Ovary (tissue), 9 donors: ENCODE results near the gene ACSL6. TPM values are rescaled to one million over a fixed set of nuclear protein-coding genes. Genes with fewer than 3 reads are reported as not detected.

ENCODE experiments used
- DNase-seq, 5 donors: peaks; one replicate each; pipeline ENCODE4 v3.0.0-alpha.2; 2019 to 2020
- H3K27ac ChIP-seq, 2 donors: fragments of 200-600 bp; one replicate each; pipeline versions ENCODE4 v1.5.1 to v1.8.0; 2019 to 2022
- H3K27me3 ChIP-seq: fragments of 200-600 bp; one replicate; pipeline ENCODE4 v1.8.0; 2022
- H3K36me3 ChIP-seq: fragments of 200-600 bp; sonication (generic); one replicate; pipeline ENCODE4 v1.5.1; 2019
- H3K4me1 ChIP-seq: one replicate; pipeline ENCODE4 v1.8.1; 2013; ENCODE audit warnings: mild to moderate bottlenecking, moderate library complexity; ENCODE audit not compliant: insufficient read depth
- H3K4me3 ChIP-seq: fragments of 200-600 bp; sonication (generic); one replicate; pipeline ENCODE4 v1.5.1; 2017
- H3K9me3 ChIP-seq, 2 donors: fragments of 200-600 bp in 1 of 2; sonication (generic) in 1 of 2; one replicate each; pipeline versions ENCODE4 v1.5.1 to v1.8.1; 2013 to 2019; ENCODE audit warnings: mild to moderate bottlenecking in 1 of 2, moderate library complexity in 1 of 2
- CTCF ChIP-seq, 3 donors: fragments of 450-650 bp in 2 of 3; fragments of 200-600 bp in 1 of 3; IDR thresholded peaks; one replicate each; pipeline versions ENCODE4 v1.5.1 to v1.8.0; 2016 to 2022; ENCODE audit warnings: antibody characterized with exemption in 3 of 3, mild to moderate bottlenecking in 1 of 3
- EP300 ChIP-seq: sonication (generic); formaldehyde crosslinking; IDR thresholded peaks from one replicate; pipeline ENCODE4 v1.6.1; 2017; ENCODE audit warnings: antibody characterized with exemption
- POLR2A ChIP-seq: fragments of 450-650 bp; IDR thresholded peaks from one replicate; pipeline ENCODE4 v1.6.1; 2017; ENCODE audit warnings: antibody characterized with exemption, mild to moderate bottlenecking, moderate library complexity
- WGBS, 3 donors: extraction: QIAGEN DNeasy Blood & Tissue Kit in 1 of 3; methylation state at CpG; one replicate each; pipeline versions ENCODE4 v1.1.5 to v1.1.7; 2013 to 2017; 5-methylcytosine and 5-hydroxymethylcytosine counted together
- intact Hi-C, 4 donors: fragments of 100-400 bp; cut with DNase I; formaldehyde crosslinking; loops; one replicate each; pipeline versions ENCODE4 v1.11.0 to v1.15.1; 2022 to 2023
- polyA plus RNA-seq, 2 donors: library from polyadenylated mRNA; stranded (reverse); fragments of 200-250 nt in 1 of 2; fragments of 350-450 nt in 1 of 2; fragmentation: Illumina TruSeq in 1 of 2; extraction: RNeasy Lipid Tissue Mini Kit (QIAGEN cat#74804) in 1 of 2; gene quantifications; one replicate each; pipeline ENCODE4 v1.2.3, GENCODE V29; 2013 to 2014
- total RNA-seq, 7 donors: library from RNA; depleted of rRNA in 2 of 7; stranded (reverse); fragments of >200 nt in 2 of 7; fragmentation: NEBNext Ultra II Directional in 3 of 7; extraction: Animal tissue kit (Norgen Biotek cat#: 25700) in 3 of 7; gene quantifications; one replicate each; pipeline versions ENCODE4 v1.1.0 to v1.2.4, GENCODE V29; 2016 to 2023
- donor health status: DM: no; HTN: no; CAD: no; lungs with moderate emphysema.
- donor health status: DM: no; HTN: no; CAD: no.
- donor health status: Bipolar disorder and iron deficiency.
- donor health status: DM: yes; HTN: yes; CAD: no.
- donor health status: DM: no; HTN: no; CAD: no.
- donor health status: DM: yes; HTN: yes; CAD: no.

ACSL6 gene
- total and polyA plus RNA-seq, 9 donors: 0.07 to 0.65 (median 0.22) TPM; not detected in 1

GRCh38 chr5:131987251-131987650, 24.2 kb downstream of the ACSL6 start:
- Histone ChIP-seq H3K36me3 (no peaks in the 10 kb centered on the region), H3K27ac (no peak overlapping the region), H3K4me1 (no peaks in the 10 kb centered on the region), H3K4me3 (no peak overlapping the region), H3K9me3 (no peaks in the 10 kb centered on the region), H3K27me3 (no peaks in the 10 kb centered on the region)
- TF ChIP-seq CTCF (IDR thresholded peaks at IDR 0.05) (no peak), EP300 (no peak), POLR2A (no peak)
- DNase-seq: no peak
- 84 to 94% (median 84%) methylated on average over 3 of the region's 3 CpGs for WGBS, 3 donors
- intact Hi-C loops: no loop called here

- Histone ChIP-seq H3K27ac (no peak overlapping the region), H3K9me3 (no peaks in the 10 kb centered on the region), H3K4me3 (no peak overlapping the region), H3K27me3 (no peaks in the 10 kb centered on the region), H3K36me3 (no peaks in the 10 kb centered on the region), H3K4me1 (no peaks in the 10 kb centered on the region)
- intact Hi-C loops: no loop called here
- no peak for TF ChIP-seq EP300
- no peak for TF ChIP-seq CTCF (IDR thresholded peaks at IDR 0.05)
- no peak for TF ChIP-seq POLR2A
- DNase-seq: no peak
- WGBS, 3 donors: 86 to 91% (median 90%) methylated on average over 8 of the region's 8 CpGs
These were observed 25.1 kb downstream of the ACSL6 start for GRCh38 chr5:131986161-131986912.

- intact Hi-C loops: no loop called here
- no peaks in the 10 kb centered on the region for H3K27me3 ChIP-seq
- 88 to 97% (median 90%) methylated on average over 8 of the region's 8 CpGs for WGBS, 3 donors
These were observed 26.3 kb downstream of the ACSL6 start for GRCh38 chr5:131984956-131985665.

GRCh38 chr5:131983244-131983771, 28.1 kb downstream of the ACSL6 start:
- Histone ChIP-seq H3K9me3 (no peaks in the 10 kb centered on the region), H3K27ac (no peak overlapping the region), H3K36me3 (no peaks in the 10 kb centered on the region), H3K4me1 (no peaks in the 10 kb centered on the region), H3K4me3 (no peak overlapping the region), H3K27me3 (no peaks in the 10 kb centered on the region)
- DNase-seq: no peak
- 13 to 33% (median 27%) methylated on average over 2 of the region's 2 CpGs for WGBS, 3 donors
- TF ChIP-seq EP300 (no peak), POLR2A (no peak), CTCF (IDR thresholded peaks at IDR 0.05) (no peak)
- intact Hi-C loops: no loop called here

More at GRCh38 chr5:131984956-131985665, 26.3 kb downstream of the ACSL6 start:
- Histone ChIP-seq H3K4me3 (no peak overlapping the region), H3K9me3 (no peaks in the 10 kb centered on the region), H3K36me3 (no peaks in the 10 kb centered on the region), H3K4me1 (no peaks in the 10 kb centered on the region), H3K27ac (no peak overlapping the region)
- TF ChIP-seq CTCF (IDR thresholded peaks at IDR 0.05): no peak
- no peak for TF ChIP-seq POLR2A
- TF ChIP-seq EP300: no peak
- DNase-seq: no peak
